HepG2 (cell line): ENCODE data around the gene PRSS16. TPM values are rescaled to one million over a fixed set of nuclear protein-coding genes. Genes with fewer than 3 reads are reported as not detected.

Experiments
- IKZF4 ChIP-seq: sonication (generic); formaldehyde crosslinking; IDR thresholded peaks from 2 replicates; pipeline ENCODE4 v1.5.1; 2020; ENCODE audit warnings: borderline replicate concordance, mild to moderate bottlenecking, low read depth, missing genetic modification reagents; ENCODE audit errors: not compliant biosample characterization
- NCOA1 ChIP-seq: sonication (generic); formaldehyde crosslinking; IDR thresholded peaks from 2 replicates; pipeline ENCODE4 v1.9.0; 2021; ENCODE audit warnings: missing genetic modification reagents
- NCOR1 ChIP-seq: fragments of 200-600 bp; sonication (generic); IDR thresholded peaks from 2 replicates; pipeline ENCODE4 v1.7.0; 2017; ENCODE audit warnings: antibody characterized with exemption, low read length, borderline replicate concordance
- ZNF30 ChIP-seq: sonication (generic); formaldehyde crosslinking; IDR thresholded peaks from 2 replicates; pipeline ENCODE4 v1.5.0; 2020; ENCODE audit warnings: mild to moderate bottlenecking, missing genetic modification reagents
- ZNF609 ChIP-seq: sonication (generic); formaldehyde crosslinking; IDR thresholded peaks from 2 replicates; pipeline ENCODE4 v1.4.0; 2020; ENCODE audit warnings: mild to moderate bottlenecking, missing genetic modification reagents, borderline replicate concordance
- ZXDC ChIP-seq: sonication (generic); formaldehyde crosslinking; IDR thresholded peaks from 2 replicates; pipeline ENCODE4 v1.5.0; 2020; ENCODE audit warnings: mild to moderate bottlenecking, missing genetic modification reagents
- polyA plus RNA-seq, 8 experiments: library from polyadenylated mRNA; depleted of rRNA in 3 of 8; stranded (reverse) in 7 of 8; unstranded in 1 of 8; fragments of >200 nt; fragmentation: Illumina TruSeq in 4 of 8; extraction: Trizol in 4 of 8; gene quantifications; 2 replicates each; pipeline versions ENCODE4 v1.2.1 to v1.2.3, GENCODE V29; 2011 to 2016; ENCODE audit warnings: low read depth in 4 of 8, missing spikeins in 1 of 8, mixed read lengths in 1 of 8; ENCODE audit not compliant: insufficient read depth in 1 of 8
- total RNA-seq, 5 experiments: library from RNA; depleted of rRNA; stranded (reverse); fragments of >200 nt; fragmentation: Illumina TruSeq; extraction: Trizol; gene quantifications; 2 replicates each; pipeline ENCODE4 v1.2.3, GENCODE V29; 2016; ENCODE audit warnings: low read depth in 1 of 5

The PRSS16 gene
- total and polyA plus RNA-seq, 2 of the 13 experiments (the other 11 are each of a cell fraction or from before 2014, with no cell fraction given), result not detected

GRCh38 chr6:27268803-27269202 lies 21.3 kb downstream of the PRSS16 start (continued):
- TF ChIP-seq IKZF4 (no peak), NCOA1 (CRISPR knock-in tag) (no peak), ZNF30 (no peak), ZXDC (no peak), ZNF609 (CRISPR knock-in tag) (no peak), NCOR1 (no peak)
